Liver (tissue), 9 donors: ENCODE data around the gene NOTCH1. TPM values are rescaled to one million over a fixed set of nuclear protein-coding genes. Genes with fewer than 3 reads are reported as not detected.
"Not testable (repeated sequence)": the region's sequence is repeated elsewhere in the genome, so short reads cannot be mapped to it uniquely, and the experiment has no call there.

Source experiments
- DNase-seq: peaks from one replicate; pipeline ENCODE4 v3.0.0-alpha.2; 2017; ENCODE audit warnings: low spot score
- H3K27ac ChIP-seq, 2 donors: one replicate each; pipeline ENCODE4 v1.7.0; 2013; ENCODE audit warnings: inconsistent platforms in 2 of 2, low read length in 2 of 2, control low read depth in 1 of 2, low read depth in 1 of 2, mild to moderate bottlenecking in 1 of 2
- H3K27me3 ChIP-seq, 4 donors: one replicate each; pipeline versions ENCODE4 v1.6.1 to v1.7.0; 2013; ENCODE audit warnings: low read length in 3 of 4, inconsistent platforms in 1 of 4, mild to moderate bottlenecking in 1 of 4, moderate library complexity in 1 of 4; ENCODE audit not compliant: control insufficient read depth in 4 of 4, insufficient read depth in 4 of 4
- H3K36me3 ChIP-seq, 4 donors: one replicate each; pipeline versions ENCODE4 v1.6.1 to v1.7.0; 2013; ENCODE audit warnings: low read length in 3 of 4, mild to moderate bottlenecking in 3 of 4, low read depth in 1 of 4, moderate library complexity in 1 of 4; ENCODE audit not compliant: control insufficient read depth in 4 of 4, insufficient read depth in 3 of 4
- H3K4me1 ChIP-seq, 4 donors: one replicate each; pipeline versions ENCODE4 v1.6.1 to v1.7.0; 2013; ENCODE audit warnings: low read length in 3 of 4, mild to moderate bottlenecking in 3 of 4, moderate library complexity in 1 of 4; ENCODE audit not compliant: control insufficient read depth in 4 of 4, insufficient read depth in 4 of 4
- H3K4me3 ChIP-seq, 3 donors: one replicate each; pipeline versions ENCODE4 v1.6.1 to v1.7.0; 2013; ENCODE audit warnings: low read length in 3 of 3, control low read depth in 1 of 3, low read depth in 1 of 3, mild to moderate bottlenecking in 1 of 3
- H3K9ac ChIP-seq, 2 donors: one replicate each; pipeline ENCODE4 v1.7.0; 2013; ENCODE audit warnings: low read length in 2 of 2, mild to moderate bottlenecking in 2 of 2, moderate library complexity in 2 of 2, control low read depth in 1 of 2, low read depth in 1 of 2
- H3K9me3 ChIP-seq, 4 donors: one replicate each; pipeline versions ENCODE4 v1.6.1 to v1.7.0; 2013; ENCODE audit warnings: low read length in 3 of 4; ENCODE audit not compliant: control insufficient read depth in 4 of 4
- ATF3 ChIP-seq: IDR thresholded peaks from 2 replicates; pipeline ENCODE4 v1.6.1; 2016; ENCODE audit warnings: antibody characterized with exemption
- EGR1 ChIP-seq, 2 donors: IDR thresholded peaks; 2 replicates each; pipeline ENCODE4 v1.6.1; 2016 to 2018; ENCODE audit warnings: antibody characterized with exemption in 2 of 2, low read depth in 2 of 2
- FOXA1 ChIP-seq: IDR thresholded peaks from 2 replicates; pipeline ENCODE4 v1.6.1; 2016; ENCODE audit warnings: antibody characterized with exemption
- HNF4A ChIP-seq, 2 donors: conservative IDR thresholded peaks; 2 replicates each; pipeline ENCODE4 v1.6.1; 2016; ENCODE audit warnings: antibody characterized with exemption in 2 of 2, mild to moderate bottlenecking in 2 of 2
- HNF4G ChIP-seq: IDR thresholded peaks from 2 replicates; pipeline ENCODE4 v1.6.1; 2016; ENCODE audit warnings: antibody characterized with exemption
- MAX ChIP-seq: IDR thresholded peaks from 2 replicates; pipeline ENCODE4 v1.6.1; 2016; ENCODE audit warnings: antibody characterized with exemption
- NR2F2 ChIP-seq: IDR thresholded peaks from 2 replicates; pipeline ENCODE4 v1.6.1; 2016; ENCODE audit warnings: antibody characterized with exemption
- RAD21 ChIP-seq, 2 donors: IDR thresholded peaks; 2 replicates each; pipeline ENCODE4 v1.6.1; 2016; ENCODE audit warnings: antibody characterized with exemption in 2 of 2, mild to moderate bottlenecking in 2 of 2
- REST ChIP-seq: IDR thresholded peaks from 2 replicates; pipeline ENCODE4 v1.6.1; 2016; ENCODE audit warnings: antibody characterized with exemption, mild to moderate bottlenecking
- RXRA ChIP-seq, 2 donors: IDR thresholded peaks; 2 replicates each; pipeline ENCODE4 v1.6.1; 2017 to 2018; ENCODE audit warnings: antibody characterized with exemption in 2 of 2, mild to moderate bottlenecking in 1 of 2
- ZBTB33 ChIP-seq: IDR thresholded peaks from 2 replicates; pipeline ENCODE4 v1.6.1; 2016; ENCODE audit warnings: antibody characterized with exemption
- whole genome bisulfite sequencing: extraction: QIAGEN DNeasy Blood & Tissue Kit; methylation state at CpG from one replicate; pipeline ENCODE4 v1.1.7; 2013; 5-methylcytosine and 5-hydroxymethylcytosine counted together
- polyA plus RNA-seq, 2 donors: library from polyadenylated mRNA; stranded (reverse) in 1 of 2; unstranded in 1 of 2; fragments of 200-250 nt in 1 of 2; fragments of >200 nt in 1 of 2; fragmentation: Nextera tagmentation in 1 of 2; extraction: Ambion mirVana in 1 of 2; gene quantifications; one replicate each; pipeline versions ENCODE4 v1.2.1 to v1.2.3, GENCODE V29; 2013 to 2015
- total RNA-seq, 2 donors: library from RNA; depleted of rRNA; stranded (reverse); fragments of >200 nt; gene quantifications; one replicate each; pipeline ENCODE4 v1.2.3, GENCODE V29; 2014
- donor health status: healthy.
- donor health status: healthy.
- donor health status: healthy.
- donor health status: healthy.
- donor health status: healthy.

The NOTCH1 gene
- total and polyA plus RNA-seq, 4 donors = 2.4 to 22.3 (median 8.5) TPM

GRCh38 chr9:136582977-136583735 lies 37.3 kb upstream of the NOTCH1 start:
- TF ChIP-seq EGR1 (IDR thresholded peaks at IDR 0.05; ENCODE audit: low read depth in 2 of 2) = no peak
- TF ChIP-seq HNF4G = no peak
- no peak for TF ChIP-seq REST
- no peak for TF ChIP-seq FOXA1
- TF ChIP-seq ZBTB33 = no peak
- no peak for TF ChIP-seq HNF4A (conservative IDR thresholded peaks at IDR 0.05)
- no peak for TF ChIP-seq RXRA (IDR thresholded peaks at IDR 0.05)
- no peak for TF ChIP-seq RAD21 (IDR thresholded peaks at IDR 0.05)
- no peak overlapping the region for H3K27ac ChIP-seq
- H3K9ac ChIP-seq = no peak overlapping the region
- H3K36me3 ChIP-seq = no peaks in the 10 kb centered on the region
- H3K27me3 ChIP-seq = no peaks in the 10 kb centered on the region
- H3K4me1 ChIP-seq = peaks cover 0 to 21% (median 4%) of the 10 kb centered on the region in 4 donors
- no peak overlapping the region for H3K4me3 ChIP-seq
- 96% methylated on average over 11 of the region's 11 CpGs for WGBS
- H3K9me3 ChIP-seq = no peaks in the 10 kb centered on the region
- no peak for DNase-seq

- H3K4me3 ChIP-seq = no peak overlapping the region
- H3K27ac ChIP-seq = no peak overlapping the region
- TF ChIP-seq ATF3 (no peak), NR2F2 (no peak), EGR1 (IDR thresholded peaks at IDR 0.05; ENCODE audit: low read depth in 2 of 2) (no peak), MAX (no peak), RAD21 (IDR thresholded peaks at IDR 0.05) (no peak)
- H3K27me3 ChIP-seq = no peaks in the 10 kb centered on the region
- WGBS = 97% methylated on average over 12 of the region's 12 CpGs
- no peaks in the 10 kb centered on the region for H3K9me3 ChIP-seq
- no peak overlapping the region for H3K9ac ChIP-seq
- peaks cover 0 to 10% (median 4%) of the 10 kb centered on the region in 4 donors for H3K4me1 ChIP-seq
- no peak for DNase-seq
- H3K36me3 ChIP-seq = no peaks in the 10 kb centered on the region
Observed at GRCh38 chr9:136581614-136582447, 36.0 kb upstream of the NOTCH1 start.

- DNase-seq, H3K36me3 ChIP-seq, H3K9ac ChIP-seq, H3K27me3 ChIP-seq, H3K4me3 ChIP-seq, H3K9me3 ChIP-seq, H3K27ac ChIP-seq: not testable (repeated sequence)
- peaks cover 0 to 15% (median 11%) of the 10 kb centered on the region in 4 donors for H3K4me1 ChIP-seq
- 90% methylated on average over 8 of the region's 9 CpGs for WGBS
Observed at GRCh38 chr9:136579650-136580219, 33.9 kb upstream of the NOTCH1 start.
